SK-N-SH (cell line): ENCODE measurements around the gene MRPL12. TPM values are rescaled to one million over a fixed set of nuclear protein-coding genes. Genes with fewer than 3 reads are reported as not detected.

Experiments used
- CTCF ChIA-PET: fragments of 300-600, 350-600 bp; formaldehyde crosslinking; extraction: SDS; loops from one replicate; lab custom pipeline; 2021; lab: Yijun Ruan, JAX
- POLR2A ChIA-PET: fragments of 350-600 bp; sonication (Branson Sonifier 250); formaldehyde crosslinking; extraction: SDS; loops from one replicate; lab custom pipeline; 2020; ENCODE audit warnings: antibody characterized with exemption, inconsistent platforms; lab: Yijun Ruan, JAX
- DNase-seq: peaks from one replicate; pipeline ENCODE4 v3.0.0; 2012
- H2AFZ ChIP-seq: fragments of 200-600 bp; sonication (generic); 2 replicates; pipeline ENCODE4 v1.8.1; 2016; ENCODE audit warnings: antibody characterized with exemption, mild to moderate bottlenecking, low read depth
- H3F3A ChIP-seq: fragments of 200-600 bp; sonication (generic); replicated peaks from 2 replicates; pipeline ENCODE3; 2016; ENCODE audit warnings: antibody characterized with exemption, mild to moderate bottlenecking; ENCODE audit not compliant: insufficient read depth
- H3K27ac ChIP-seq, 2 experiments: fragments of 200-500 bp in 1 of 2; fragments of 200-600 bp in 1 of 2; sonication (Bioruptor generic) in 1 of 2; sonication (generic), shearing (Covaris generic) in 1 of 2; 2 replicates each; pipeline versions ENCODE4 v1.5.1 to v1.6.1; 2014 to 2016; ENCODE audit warnings: low read depth in 2 of 2, inconsistent platforms in 1 of 2, low read length in 1 of 2, mild to moderate bottlenecking in 1 of 2, mixed read lengths in 1 of 2
- H3K27me3 ChIP-seq: fragments of 200-600 bp; sonication (generic), shearing (Covaris generic); 2 replicates; pipeline ENCODE4 v1.6.1; 2016; ENCODE audit warnings: mixed run types; ENCODE audit not compliant: insufficient read depth
- H3K36me3 ChIP-seq, 2 experiments: fragments of 200-500 bp in 1 of 2; fragments of 200-600 bp in 1 of 2; sonication (Bioruptor generic) in 1 of 2; sonication (generic) in 1 of 2; replicated peaks in 1 of 2; 2 replicates each; pipeline versions ENCODE3 to v1.5.1; 2014 to 2016; ENCODE audit warnings: low read length in 1 of 2, mild to moderate bottlenecking in 1 of 2; ENCODE audit not compliant: insufficient read depth in 2 of 2, control insufficient read depth in 1 of 2
- H3K4me1 ChIP-seq, 2 experiments: fragments of 200-500 bp in 1 of 2; fragments of 200-600 bp in 1 of 2; sonication (Bioruptor generic) in 1 of 2; sonication (generic), shearing (Covaris generic) in 1 of 2; 2 replicates each; pipeline versions ENCODE4 v1.5.1 to v1.6.1; 2014 to 2016; ENCODE audit warnings: low read depth in 1 of 2, low read length in 1 of 2, mixed run types in 1 of 2; ENCODE audit not compliant: insufficient read depth in 2 of 2, control insufficient read depth in 1 of 2
- H3K4me2 ChIP-seq: fragments of 200-600 bp; sonication (generic), shearing (Covaris generic); 2 replicates; pipeline ENCODE4 v1.6.1; 2017; ENCODE audit warnings: mixed run types
- H3K4me3 ChIP-seq, 2 experiments: fragments of 200-500 bp in 1 of 2; fragments of 200-600 bp in 1 of 2; sonication (Bioruptor generic) in 1 of 2; sonication (generic), shearing (Covaris generic) in 1 of 2; 2 replicates each; pipeline versions ENCODE4 v1.5.1 to v1.8.1; 2014 to 2016; ENCODE audit warnings: low read depth in 2 of 2, inconsistent platforms in 1 of 2, low read length in 1 of 2, mild to moderate bottlenecking in 1 of 2, mixed read lengths in 1 of 2, moderate library complexity in 1 of 2
- H3K79me2 ChIP-seq: fragments of 200-600 bp; sonication (generic); 2 replicates; pipeline ENCODE4 v1.8.1; 2017; ENCODE audit warnings: mild to moderate bottlenecking; ENCODE audit not compliant: insufficient read depth
- H3K9ac ChIP-seq: fragments of 200-600 bp; sonication (generic); 2 replicates; pipeline ENCODE4 v1.6.1; 2017; ENCODE audit warnings: mixed run types
- H3K9me2 ChIP-seq: fragments of 200-600 bp; sonication (generic); 2 replicates; pipeline ENCODE4 v1.6.1; 2017; ENCODE audit warnings: mixed run types
- H3K9me3 ChIP-seq: fragments of 200-600 bp; sonication (generic); 2 replicates; pipeline ENCODE4 v1.6.1; 2017; ENCODE audit warnings: mixed run types, mild to moderate bottlenecking, moderate library complexity
- H4K20me1 ChIP-seq: fragments of 200-600 bp; sonication (generic); 2 replicates; pipeline ENCODE4 v1.6.1; 2017; ENCODE audit warnings: mild to moderate bottlenecking, mixed run types; ENCODE audit not compliant: insufficient read depth
- CHD2 ChIP-seq: fragments of 150-350 bp; IDR thresholded peaks from 2 replicates; pipeline ENCODE4 v1.6.1; 2018; ENCODE audit warnings: low read length; ENCODE audit not compliant: partially characterized antibody
- EZH2phosphoT487 ChIP-seq: fragments of 200-600 bp; sonication (generic); IDR thresholded peaks from 2 replicates; pipeline ENCODE4 v1.6.1; 2017; ENCODE audit warnings: low read depth, mixed run types, mild to moderate bottlenecking, antibody characterized with exemption, moderate library complexity, borderline replicate concordance
- FOSL2 ChIP-seq: IDR thresholded peaks from 2 replicates; pipeline ENCODE4 v1.4.0; 2012; ENCODE audit warnings: low read depth, mild to moderate bottlenecking, moderate library complexity, borderline replicate concordance
- GATA2 ChIP-seq: sonication (generic); formaldehyde crosslinking; IDR thresholded peaks from 2 replicates; pipeline ENCODE4 v1.5.0; 2020; ENCODE audit warnings: mild to moderate bottlenecking, missing genetic modification reagents
- IRF3 ChIP-seq: fragments of 150-350 bp; IDR thresholded peaks from 2 replicates; pipeline ENCODE4 v1.6.1; 2016; ENCODE audit warnings: mild to moderate bottlenecking, low read depth, low read length
- MXI1 ChIP-seq: IDR thresholded peaks from 2 replicates; pipeline ENCODE4 v1.6.1; 2012; ENCODE audit warnings: mild to moderate bottlenecking, low read depth, low read length, improper control_type of control experiment
- POLR2AphosphoS5 ChIP-seq: IDR thresholded peaks from 2 replicates; pipeline ENCODE4 v1.6.1; 2012; ENCODE audit warnings: low read depth, low read length
- RAD21 ChIP-seq: IDR thresholded peaks from 2 replicates; pipeline ENCODE4 v1.6.1; 2012; ENCODE audit warnings: mild to moderate bottlenecking, low read length
- SIN3A ChIP-seq: IDR thresholded peaks from 2 replicates; pipeline ENCODE4 v1.6.1; 2012; ENCODE audit warnings: low read depth, mild to moderate bottlenecking, low read length, moderate library complexity, borderline replicate concordance
- TAF1 ChIP-seq: IDR thresholded peaks from 2 replicates; pipeline ENCODE4 v1.6.1; 2012; ENCODE audit warnings: low read depth, mild to moderate bottlenecking, low read length, moderate library complexity, borderline replicate concordance
- TEAD4 ChIP-seq: IDR thresholded peaks from 2 replicates; pipeline ENCODE4 v1.4.0; 2012; ENCODE audit warnings: mild to moderate bottlenecking, borderline replicate concordance; ENCODE audit not compliant: insufficient read depth
- WGBS: methylation state at CpG from one replicate; pipeline ENCODE4 v1.1.6; 2017; ENCODE audit warnings: low lambda C conversion rate; 5-methylcytosine and 5-hydroxymethylcytosine counted together
- polyA plus RNA-seq, 3 experiments: library from polyadenylated mRNA; depleted of rRNA; stranded (reverse); fragments of >200 nt; gene quantifications; 2 replicates each; pipeline ENCODE4 v1.2.3, GENCODE V29; 2012
- TF ChIP-seq, protein P1 (sequence below): IDR thresholded peaks from 2 replicates; pipeline ENCODE4 v1.4.0; 2012; ENCODE audit warnings: low read depth
- TF ChIP-seq, protein P2 (sequence below): IDR thresholded peaks from 2 replicates; pipeline ENCODE4; 2012

MRPL12 gene
- polyA plus RNA-seq, 1 of the 3 experiments (the other 2 are of a cell fraction) = 322 TPM

- peak overlapping the region; percentile 76 to 91 for H3K27ac ChIP-seq
- H2AFZ ChIP-seq = no peak overlapping the region
Observed at GRCh38 chr17:81684442-81684911, 18.7 kb upstream of the MRPL12 start.

DNA sequence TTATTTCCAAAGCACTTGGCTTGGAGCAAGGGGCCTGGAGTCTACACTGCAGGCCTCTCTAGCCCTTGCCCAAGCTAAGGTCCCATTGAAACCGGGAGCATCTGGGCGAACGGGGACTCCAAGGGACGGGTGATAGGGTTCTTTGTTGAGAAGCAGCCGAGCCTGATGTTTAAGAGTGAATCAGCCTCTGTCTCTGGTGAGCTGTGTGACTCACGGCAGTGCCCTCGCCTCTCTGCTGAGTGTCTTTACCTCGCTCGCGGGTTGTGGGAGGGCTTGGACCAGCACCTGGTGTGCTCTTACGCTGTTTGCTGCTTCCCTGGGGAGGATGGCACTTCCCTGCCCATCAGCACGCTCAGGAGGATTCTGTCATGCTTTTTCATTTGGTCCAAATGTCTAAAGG lies 18.1 kb upstream of the MRPL12 start:
- peaks cover 96% of the 10 kb centered on the region for H3K79me2 ChIP-seq
- ChIA-PET POLR2A (interaction anchor here (1.1 to 2.8 kb wide), 2 partner anchors 18 to 20 kb away, joined by 4 to 33 read pairs; partner anchors contain the start of gene MRPL12), CTCF (interaction anchor here (0.8 to 2.4 kb wide), 5 partner anchors 9 to 25 kb away, joined by 3 to 12 read pairs (median 5); no protein-coding TSS in a partner anchor)
- peaks cover 53 to 61% of the 10 kb centered on the region in 2 experiments for H3K36me3 ChIP-seq
- peak overlapping the region; percentile 98 for H3K9ac ChIP-seq
- no peaks in the 10 kb centered on the region for H3K27me3 ChIP-seq
- DNase-seq = peak; percentile 28
- peak overlapping the region; percentile 100 for H3K4me2 ChIP-seq
- H3K9me2 ChIP-seq = no peaks in the 10 kb centered on the region
- no peak overlapping the region for H2AFZ ChIP-seq
- peaks cover 18% of the 10 kb centered on the region for H3F3A ChIP-seq
- H3K4me1 ChIP-seq = peaks cover 19 to 21% of the 10 kb centered on the region in 2 experiments; a peak in 3 of 4 replicates
- 11% methylated on average over 10 of the region's 12 CpGs for WGBS
- TF ChIP-seq POLR2AphosphoS5 (no peak), TAF1 (peak; percentile 17; the same call in 1 of the 2 replicates)
- no peaks in the 10 kb centered on the region for H3K9me3 ChIP-seq
- H3K4me3 ChIP-seq = peak overlapping the region; percentile 94 to 99
- H3K27ac ChIP-seq = peak overlapping the region in 1 of 2 experiments; percentile 91; a peak in 2 of 4 replicates
- peaks cover 57% of the 10 kb centered on the region for H4K20me1 ChIP-seq

More at GRCh38 chr17:81684442-81684911, 18.7 kb upstream of the MRPL12 start:
- H3K36me3 ChIP-seq = peaks cover 51 to 58% of the 10 kb centered on the region in 2 experiments
- ChIA-PET CTCF (interaction anchor here (1.1 to 2.4 kb wide), 8 partner anchors 9 to 337 kb away, joined by 3 to 12 read pairs (median 4); partner anchors contain the start of gene MRPL12), POLR2A (interaction anchor here (1.0 to 2.8 kb wide), 9 partner anchors 9 to 148 kb away, joined by 4 to 33 read pairs (median 5); partner anchors contain the start of genes CCDC137, MCRIP1, MRPL12 and NPLOC4)
- H3K4me2 ChIP-seq = peak overlapping the region; percentile 100
- DNase-seq = peak; percentile 23
- H4K20me1 ChIP-seq = peaks cover 51% of the 10 kb centered on the region
- no peaks in the 10 kb centered on the region for H3K27me3 ChIP-seq
- TF ChIP-seq, protein P1, sequence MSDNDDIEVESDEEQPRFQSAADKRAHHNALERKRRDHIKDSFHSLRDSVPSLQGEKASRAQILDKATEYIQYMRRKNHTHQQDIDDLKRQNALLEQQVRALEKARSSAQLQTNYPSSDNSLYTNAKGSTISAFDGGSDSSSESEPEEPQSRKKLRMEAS = peak; percentile 88
- TF ChIP-seq FOSL2 (peak; percentile 76; the same call in 1 of the 2 replicates), POLR2AphosphoS5 (no peak), RAD21 (no peak), MXI1 (peak; percentile 83), GATA2 (CRISPR knock-in tag) (no peak), EZH2phosphoT487 (no peak), CHD2 (no peak), SIN3A (0 out of 2 replicates have a peak, but pooled peaks have one; percentile 37), TEAD4 (no peak), IRF3 (no peak)
- TF ChIP-seq, protein P2, sequence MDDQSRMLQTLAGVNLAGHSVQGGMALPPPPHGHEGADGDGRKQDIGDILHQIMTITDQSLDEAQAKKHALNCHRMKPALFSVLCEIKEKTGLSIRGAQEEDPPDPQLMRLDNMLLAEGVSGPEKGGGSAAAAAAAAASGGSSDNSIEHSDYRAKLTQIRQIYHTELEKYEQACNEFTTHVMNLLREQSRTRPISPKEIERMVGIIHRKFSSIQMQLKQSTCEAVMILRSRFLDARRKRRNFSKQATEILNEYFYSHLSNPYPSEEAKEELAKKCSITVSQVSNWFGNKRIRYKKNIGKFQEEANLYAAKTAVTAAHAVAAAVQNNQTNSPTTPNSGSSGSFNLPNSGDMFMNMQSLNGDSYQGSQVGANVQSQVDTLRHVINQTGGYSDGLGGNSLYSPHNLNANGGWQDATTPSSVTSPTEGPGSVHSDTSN = no peak
- H3K4me3 ChIP-seq = peak overlapping the region; percentile 94 to 99
- H3K9me3 ChIP-seq = no peaks in the 10 kb centered on the region
- peak overlapping the region; percentile 98 for H3K9ac ChIP-seq
- peaks cover 18% of the 10 kb centered on the region for H3F3A ChIP-seq
- 3% methylated on average over 16 of the region's 16 CpGs for WGBS
- no peaks in the 10 kb centered on the region for H3K9me2 ChIP-seq
- peaks cover 19 to 21% of the 10 kb centered on the region in 2 experiments; a peak in 3 of 4 replicates for H3K4me1 ChIP-seq
- H3K79me2 ChIP-seq = peaks cover 95% of the 10 kb centered on the region
